GM08714 (cell line): ENCODE results near the gene DDIT3.

ENCODE experiments used
- H3K4me3 ChIP-seq: fragments of 200-500 bp; sonication (Bioruptor generic); 2 replicates; pipeline ENCODE4 v1.5.1; 2014; ENCODE audit warnings: mild to moderate bottlenecking, low read length, inconsistent platforms
- ZNF274 ChIP-seq: IDR thresholded peaks from 2 replicates; pipeline ENCODE4 v1.6.1; 2012; ENCODE audit warnings: mild to moderate bottlenecking, low read depth, low read length

DDIT3 gene

DNA sequence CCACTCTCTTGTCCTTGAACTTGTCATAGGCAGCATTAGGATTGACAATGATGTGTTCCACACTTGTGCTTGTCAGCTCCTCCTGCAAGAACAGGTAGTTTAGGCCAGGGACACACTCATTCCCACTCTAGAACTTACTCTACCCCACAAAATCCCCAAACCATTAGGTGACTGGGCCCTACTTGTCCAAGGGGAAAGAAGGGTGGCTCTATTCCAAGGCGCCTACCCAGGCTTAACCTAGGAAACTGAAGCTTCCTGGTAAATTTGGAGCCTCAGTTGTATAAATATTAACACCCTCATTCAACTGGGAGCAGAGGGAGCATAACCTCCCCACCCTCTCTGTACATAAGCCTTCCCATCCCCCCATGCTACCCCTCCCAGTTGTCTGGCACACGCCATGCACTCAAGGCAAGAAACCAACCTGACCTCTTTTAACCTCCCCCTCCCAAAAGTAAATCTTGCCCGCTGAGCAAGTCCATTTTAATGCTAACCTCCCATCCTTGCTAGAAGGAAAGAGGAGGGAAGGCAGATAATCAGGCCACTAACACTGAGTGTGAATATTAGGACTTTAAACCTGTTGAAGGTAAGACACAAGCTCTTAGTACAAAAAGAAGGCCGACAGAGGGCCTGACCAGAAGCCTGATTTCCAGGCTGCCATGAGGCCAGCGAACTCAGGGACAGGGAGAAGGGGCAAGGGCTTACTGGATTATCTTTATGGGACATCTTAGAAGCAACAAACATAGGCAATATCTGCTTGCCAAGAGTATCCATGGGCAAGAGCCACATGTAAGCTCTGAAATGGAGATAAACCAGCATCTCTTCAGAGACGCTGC, 15.7 kb upstream of the DDIT3 start:
- no peak overlapping the region for H3K4me3 ChIP-seq
- TF ChIP-seq ZNF274: no peak

DNA sequence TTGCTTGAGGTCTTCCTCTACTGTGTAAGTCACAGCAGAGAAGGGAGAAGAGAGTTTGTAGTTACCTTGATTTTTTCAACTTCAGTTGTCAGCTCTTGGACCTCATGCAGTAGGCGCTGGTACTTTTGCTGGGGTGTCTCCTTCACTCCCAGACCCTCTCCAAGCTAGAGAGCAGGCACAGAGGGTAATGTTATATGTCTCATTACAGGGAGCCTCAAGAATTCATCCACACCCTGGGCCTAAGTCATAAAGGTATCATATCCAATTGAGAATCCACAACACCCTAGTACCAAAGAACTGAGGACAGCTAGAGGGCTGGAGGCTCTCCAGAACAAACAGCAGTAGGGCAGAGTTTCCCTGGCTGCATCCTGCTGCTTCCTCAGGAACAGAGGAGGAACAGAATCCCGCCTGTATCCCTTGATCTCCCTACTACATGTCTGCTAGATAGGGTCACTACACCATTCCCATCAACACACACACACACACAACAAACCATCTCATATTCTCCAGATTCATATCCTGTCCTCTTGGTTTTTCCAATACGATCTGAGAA, 14.8 kb upstream of the DDIT3 start:
- no peak for TF ChIP-seq ZNF274
- no peak overlapping the region for H3K4me3 ChIP-seq

DNA sequence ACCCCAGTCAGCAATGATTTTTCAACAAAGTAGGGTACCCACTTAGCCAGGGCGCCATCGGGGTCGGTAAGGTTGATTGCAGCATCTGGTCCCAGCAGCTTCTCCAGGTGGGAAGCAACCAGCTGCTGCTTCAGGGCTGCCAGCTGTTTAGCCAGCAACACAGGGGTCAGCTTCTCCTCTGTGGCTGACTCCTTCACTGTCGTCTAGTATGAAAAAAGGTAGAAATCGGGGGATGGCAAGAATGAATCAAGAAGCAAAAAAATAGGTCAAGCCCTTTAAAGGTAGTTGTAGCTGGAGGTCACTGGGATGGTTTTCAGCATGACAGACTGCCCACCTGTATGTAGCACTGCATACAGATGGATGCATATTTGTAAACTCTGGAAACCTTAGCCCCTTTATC, 13.9 kb upstream of the DDIT3 start:
- no peak for TF ChIP-seq ZNF274

DNA sequence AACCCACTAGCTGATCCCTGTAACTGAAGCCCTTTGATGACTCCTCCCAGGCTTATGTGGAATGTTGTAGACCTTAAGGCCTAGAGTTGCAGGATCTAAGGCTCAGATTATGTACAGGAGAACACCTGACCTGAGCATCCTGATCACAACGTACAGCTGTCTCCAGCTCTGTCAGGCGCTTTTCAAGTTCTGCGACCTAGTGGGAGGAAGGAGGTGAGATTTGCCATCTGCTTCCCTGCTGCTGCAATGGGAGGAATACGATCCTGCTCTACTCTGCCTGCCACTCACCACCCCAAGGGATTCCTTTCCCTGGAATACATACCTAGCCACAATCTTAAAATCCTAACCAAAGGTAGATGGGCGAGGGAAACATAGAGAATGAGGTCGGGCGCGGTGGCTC, 12.8 kb upstream of the DDIT3 start:
- TF ChIP-seq ZNF274: no peak
- no peak overlapping the region for H3K4me3 ChIP-seq

More for the DNA sequence above, 13.9 kb upstream of the DDIT3 start:
- no peak overlapping the region for H3K4me3 ChIP-seq

DNA sequence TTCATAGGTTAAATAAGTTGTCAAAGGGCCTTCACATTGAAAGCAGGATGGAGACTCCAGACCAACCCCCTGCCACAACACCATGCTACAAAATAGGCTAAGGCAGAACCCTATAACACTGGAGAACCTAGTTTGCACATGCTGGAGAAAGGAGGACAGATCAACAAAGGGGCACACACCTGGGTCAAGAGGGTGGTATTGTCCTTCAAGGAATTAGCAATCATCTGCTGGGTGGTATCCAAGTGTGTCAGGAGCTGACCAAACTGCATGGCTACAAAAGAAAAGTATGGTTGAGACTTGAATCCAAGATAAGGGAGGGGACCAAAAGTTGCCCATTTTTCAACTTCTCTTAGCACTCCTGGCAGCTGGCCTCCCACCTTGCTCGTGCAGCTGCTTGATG, 11.5 kb upstream of the DDIT3 start:
- TF ChIP-seq ZNF274: no peak
- H3K4me3 ChIP-seq: no peak overlapping the region

DNA sequence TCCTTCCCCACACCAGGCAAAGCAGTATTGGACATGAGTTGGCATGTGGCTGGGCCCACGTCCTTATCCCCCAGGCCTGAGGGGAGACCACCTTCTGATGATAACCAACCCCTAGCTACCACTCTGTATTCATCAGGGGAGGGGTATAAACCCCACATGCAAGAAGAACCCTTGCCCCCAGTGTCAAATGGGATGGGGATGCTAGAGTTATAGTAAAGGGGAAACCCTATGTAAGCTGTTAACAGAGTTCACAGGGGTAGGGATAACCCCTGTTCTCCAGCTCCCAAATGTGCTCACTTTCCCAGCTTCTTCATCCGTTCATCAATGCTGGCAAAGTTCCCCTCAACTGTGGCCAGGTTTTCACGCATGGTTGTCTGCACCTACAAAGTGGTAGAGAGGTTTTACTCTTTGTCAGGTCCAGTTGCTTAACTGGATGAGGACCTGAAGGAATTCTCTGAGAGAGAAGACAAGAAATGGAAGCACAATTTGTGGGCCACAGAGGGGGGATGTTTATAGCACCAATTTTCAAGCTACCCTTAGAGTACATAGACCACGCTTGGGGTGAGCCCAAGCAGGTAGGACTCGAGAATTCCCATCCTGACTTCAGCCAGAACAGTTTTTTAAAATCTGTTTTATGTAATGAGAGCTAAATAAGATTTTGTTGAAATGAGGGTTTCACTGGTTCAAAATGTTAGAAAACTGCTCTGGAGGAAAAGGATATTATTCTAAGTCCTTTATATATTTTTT, 10.3 kb upstream of the DDIT3 start:
- no peak overlapping the region for H3K4me3 ChIP-seq
- TF ChIP-seq ZNF274: no peak

DNA sequence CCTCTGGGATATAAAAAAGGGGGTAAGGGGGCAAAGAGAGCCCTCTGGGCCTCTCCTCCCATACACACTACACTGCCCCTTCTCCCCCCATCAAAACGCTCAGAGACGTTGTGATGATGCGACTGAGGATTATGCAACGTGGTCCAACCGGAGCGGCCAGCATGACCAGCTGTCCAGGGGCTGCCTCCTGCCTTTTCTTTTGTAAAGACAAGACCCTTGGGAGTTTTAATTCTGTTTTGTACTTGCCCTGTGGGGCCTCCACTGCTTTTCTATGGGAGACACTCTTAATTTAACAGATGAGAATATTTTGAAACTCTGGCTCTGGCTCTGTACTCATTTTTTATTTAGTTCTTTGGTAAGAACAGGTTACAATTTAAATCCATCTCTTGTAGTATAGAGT, 9.5 kb upstream of the DDIT3 start:
- no peak overlapping the region for H3K4me3 ChIP-seq
- TF ChIP-seq ZNF274: no peak

DNA sequence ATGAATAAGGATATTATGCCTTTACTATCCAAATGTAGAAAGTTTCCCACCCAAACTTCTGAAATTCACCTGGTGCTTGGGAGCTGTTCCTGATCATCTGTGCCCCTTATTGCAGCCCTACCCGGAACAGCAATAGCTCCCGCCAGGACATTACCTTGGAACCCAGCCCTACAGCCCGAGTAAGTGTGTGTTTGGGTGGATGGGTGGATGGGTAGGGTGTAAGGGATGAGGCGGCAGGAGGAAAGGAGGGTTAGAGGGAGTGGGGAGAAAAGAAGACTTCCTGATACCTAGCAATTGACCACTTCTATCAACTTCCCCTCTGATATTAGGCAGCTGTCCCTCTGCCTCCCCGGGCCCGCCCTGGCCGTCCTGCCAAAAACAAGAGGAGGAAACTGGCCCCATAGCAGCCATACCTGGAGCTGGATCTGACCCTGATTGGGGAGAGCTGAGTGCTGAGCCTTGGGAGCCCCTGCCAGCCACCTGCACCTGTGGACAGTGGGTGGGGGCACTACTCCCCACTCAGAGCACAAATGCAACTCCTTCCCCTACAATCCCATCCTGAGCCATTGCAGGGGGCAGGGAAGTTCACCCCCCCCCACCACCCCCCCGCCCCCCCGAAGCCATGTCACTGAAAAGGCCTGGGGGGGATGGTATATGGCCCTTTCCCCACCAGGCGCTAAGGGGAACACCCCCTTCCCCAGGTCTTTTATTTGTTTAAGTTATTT, 8.7 kb upstream of the DDIT3 start:
- H3K4me3 ChIP-seq: no peak overlapping the region
- TF ChIP-seq ZNF274: no peak

DNA sequence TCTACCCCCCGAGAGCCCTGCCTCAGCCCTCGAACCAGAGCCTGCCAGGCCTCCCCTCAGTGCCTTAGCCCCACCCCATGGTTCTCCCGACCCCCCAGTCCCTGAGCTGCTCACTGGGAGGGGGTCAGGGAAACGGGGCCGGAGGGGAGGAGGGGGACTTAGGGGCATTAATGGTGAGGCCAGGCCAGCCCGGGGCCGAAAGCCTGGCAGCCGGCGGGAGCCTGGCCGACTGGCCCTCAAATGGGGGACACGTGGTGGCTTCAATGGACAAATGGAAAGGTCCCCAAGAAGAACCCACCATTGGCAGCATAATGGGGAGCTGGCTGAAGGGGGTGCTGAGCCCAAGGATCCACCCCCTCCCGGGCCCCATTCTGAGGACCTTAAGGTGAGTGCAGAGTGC, 7.9 kb upstream of the DDIT3 start:
- no peak overlapping the region for H3K4me3 ChIP-seq
- no peak for TF ChIP-seq ZNF274

DNA sequence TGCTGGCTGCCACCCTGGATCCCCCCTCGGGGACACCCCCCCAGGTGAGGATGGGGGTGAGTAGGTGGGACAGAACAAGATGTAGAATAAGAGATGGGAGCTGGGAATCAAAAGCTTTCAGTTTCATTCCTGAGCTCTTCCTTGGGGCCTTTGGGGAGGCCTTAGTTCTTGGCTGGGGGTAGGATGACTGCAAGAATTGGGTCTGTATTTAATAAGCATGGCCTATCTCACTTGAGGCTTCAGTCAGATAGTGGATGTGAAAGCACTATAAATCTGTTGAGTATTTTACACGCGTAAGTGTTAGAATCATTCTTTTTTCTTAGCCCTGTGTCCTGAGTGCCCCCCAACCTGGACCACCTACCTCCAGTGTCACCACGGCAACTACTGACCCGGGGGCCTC, 6.9 kb upstream of the DDIT3 start:
- no peak for TF ChIP-seq ZNF274
- H3K4me3 ChIP-seq: no peak overlapping the region

DNA sequence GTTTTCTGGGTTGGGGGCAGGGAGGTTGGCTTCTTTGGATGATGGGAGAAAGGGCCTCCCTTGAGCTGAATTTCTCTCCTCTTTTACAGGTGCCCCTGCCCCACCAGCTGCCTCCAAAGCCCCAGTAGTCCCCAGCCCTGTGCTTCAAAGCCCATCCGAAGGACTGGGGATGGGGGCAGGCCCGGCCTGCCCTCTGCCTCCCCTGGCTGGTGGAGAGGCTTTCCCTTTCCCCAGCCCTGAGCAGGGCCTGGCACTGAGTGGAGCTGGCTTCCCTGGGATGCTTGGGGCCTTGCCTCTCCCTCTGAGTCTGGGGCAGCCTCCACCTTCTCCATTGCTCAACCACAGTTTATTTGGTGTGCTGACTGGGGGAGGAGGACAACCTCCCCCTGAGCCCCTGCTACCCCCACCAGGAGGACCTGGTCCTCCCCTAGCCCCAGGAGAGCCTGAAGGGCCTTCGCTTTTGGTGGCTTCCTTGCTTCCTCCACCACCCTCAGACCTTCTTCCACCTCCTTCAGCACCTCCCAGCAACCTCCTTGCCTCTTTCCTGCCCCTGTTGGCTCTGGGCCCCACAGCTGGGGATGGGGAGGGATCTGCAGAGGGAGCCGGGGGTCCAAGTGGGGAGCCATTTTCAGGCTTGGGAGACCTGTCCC, 6.3 kb upstream of the DDIT3 start:
- H3K4me3 ChIP-seq: no peak overlapping the region
- no peak for TF ChIP-seq ZNF274

DNA sequence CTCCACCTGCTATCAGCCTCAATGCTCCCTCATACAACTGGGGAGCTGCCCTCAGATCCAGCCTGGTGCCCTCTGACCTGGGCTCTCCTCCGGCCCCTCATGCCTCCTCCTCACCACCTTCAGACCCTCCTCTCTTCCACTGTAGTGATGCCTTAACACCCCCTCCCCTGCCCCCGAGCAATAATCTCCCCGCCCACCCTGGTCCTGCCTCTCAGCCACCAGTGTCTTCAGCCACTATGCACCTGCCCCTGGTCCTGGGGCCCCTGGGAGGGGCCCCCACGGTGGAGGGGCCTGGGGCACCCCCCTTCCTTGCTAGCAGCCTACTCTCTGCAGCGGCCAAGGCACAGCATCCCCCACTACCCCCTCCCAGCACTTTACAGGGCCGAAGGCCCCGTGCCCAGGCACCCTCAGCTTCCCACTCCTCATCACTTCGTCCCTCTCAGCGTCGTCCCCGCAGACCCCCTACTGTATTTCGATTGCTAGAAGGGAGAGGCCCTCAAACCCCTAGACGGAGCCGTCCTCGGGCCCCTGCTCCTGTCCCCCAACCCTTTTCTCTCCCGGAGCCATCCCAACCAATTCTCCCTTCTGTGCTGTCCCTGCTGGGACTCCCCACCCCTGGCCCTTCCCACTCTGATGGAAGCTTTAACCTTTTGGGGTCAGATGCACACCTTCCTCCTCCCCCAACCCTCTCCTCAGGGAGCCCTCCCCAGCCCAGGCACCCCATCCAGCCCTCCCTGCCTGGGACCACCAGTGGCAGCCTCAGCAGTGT, 5.5 kb upstream of the DDIT3 start:
- no peak for TF ChIP-seq ZNF274

More for the DNA sequence above, 5.5 kb upstream of the DDIT3 start:
- no peak overlapping the region for H3K4me3 ChIP-seq
